Nephron progenitor cell (in vitro differentiated cells): ENCODE data around the gene TDRD5.

ENCODE experiments used
- DNase-seq: peaks from one replicate; pipeline ENCODE4 v3.0.0; 2021
- H3K27ac Mint-ChIP-seq: 2 replicates; pipeline ENCODE4 v1.8.0; 2021; ENCODE audit warnings: mild to moderate bottlenecking, moderate library complexity, mixed read lengths
- H3K27me3 Mint-ChIP-seq: 2 replicates; pipeline ENCODE4 v1.8.0; 2021; ENCODE audit warnings: mild to moderate bottlenecking, low read depth, mixed read lengths; ENCODE audit not compliant: poor library complexity
- H3K36me3 Mint-ChIP-seq: 2 replicates; pipeline ENCODE4 v1.8.0; 2021; ENCODE audit warnings: low read depth, mixed read lengths
- H3K4me1 Mint-ChIP-seq: 2 replicates; pipeline ENCODE4 v1.8.0; 2021; ENCODE audit warnings: mixed read lengths
- H3K4me3 Mint-ChIP-seq: 2 replicates; pipeline ENCODE4 v1.8.0; 2021; ENCODE audit warnings: mild to moderate bottlenecking, moderate library complexity, mixed read lengths
- H3K9me3 Mint-ChIP-seq: 2 replicates; pipeline ENCODE4 v1.8.0; 2021; ENCODE audit warnings: mild to moderate bottlenecking, moderate library complexity, mixed read lengths
- TF ChIP-seq, protein P1 (sequence below): fragments of 200-600 bp; sonication (generic); IDR thresholded peaks from 2 replicates; pipeline ENCODE4 v1.5.0; 2021; ENCODE audit warnings: antibody characterized with exemption

The TDRD5 gene

GRCh38 chr1:179714159-179714558 lies 122.5 kb downstream of the TDRD5 start:
- peaks cover 47% of the 10 kb centered on the region for H3K36me3 Mint-ChIP-seq
- H3K4me3 Mint-ChIP-seq, result no peak overlapping the region
- TF ChIP-seq, protein P1, sequence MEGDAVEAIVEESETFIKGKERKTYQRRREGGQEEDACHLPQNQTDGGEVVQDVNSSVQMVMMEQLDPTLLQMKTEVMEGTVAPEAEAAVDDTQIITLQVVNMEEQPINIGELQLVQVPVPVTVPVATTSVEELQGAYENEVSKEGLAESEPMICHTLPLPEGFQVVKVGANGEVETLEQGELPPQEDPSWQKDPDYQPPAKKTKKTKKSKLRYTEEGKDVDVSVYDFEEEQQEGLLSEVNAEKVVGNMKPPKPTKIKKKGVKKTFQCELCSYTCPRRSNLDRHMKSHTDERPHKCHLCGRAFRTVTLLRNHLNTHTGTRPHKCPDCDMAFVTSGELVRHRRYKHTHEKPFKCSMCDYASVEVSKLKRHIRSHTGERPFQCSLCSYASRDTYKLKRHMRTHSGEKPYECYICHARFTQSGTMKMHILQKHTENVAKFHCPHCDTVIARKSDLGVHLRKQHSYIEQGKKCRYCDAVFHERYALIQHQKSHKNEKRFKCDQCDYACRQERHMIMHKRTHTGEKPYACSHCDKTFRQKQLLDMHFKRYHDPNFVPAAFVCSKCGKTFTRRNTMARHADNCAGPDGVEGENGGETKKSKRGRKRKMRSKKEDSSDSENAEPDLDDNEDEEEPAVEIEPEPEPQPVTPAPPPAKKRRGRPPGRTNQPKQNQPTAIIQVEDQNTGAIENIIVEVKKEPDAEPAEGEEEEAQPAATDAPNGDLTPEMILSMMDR, result no peak
- no peaks in the 10 kb centered on the region for H3K27me3 Mint-ChIP-seq
- DNase-seq, result no peak
- H3K4me1 Mint-ChIP-seq, result peaks cover 9% of the 10 kb centered on the region
- H3K27ac Mint-ChIP-seq, result no peak overlapping the region
- H3K9me3 Mint-ChIP-seq, result peaks cover 70% of the 10 kb centered on the region

DNA sequence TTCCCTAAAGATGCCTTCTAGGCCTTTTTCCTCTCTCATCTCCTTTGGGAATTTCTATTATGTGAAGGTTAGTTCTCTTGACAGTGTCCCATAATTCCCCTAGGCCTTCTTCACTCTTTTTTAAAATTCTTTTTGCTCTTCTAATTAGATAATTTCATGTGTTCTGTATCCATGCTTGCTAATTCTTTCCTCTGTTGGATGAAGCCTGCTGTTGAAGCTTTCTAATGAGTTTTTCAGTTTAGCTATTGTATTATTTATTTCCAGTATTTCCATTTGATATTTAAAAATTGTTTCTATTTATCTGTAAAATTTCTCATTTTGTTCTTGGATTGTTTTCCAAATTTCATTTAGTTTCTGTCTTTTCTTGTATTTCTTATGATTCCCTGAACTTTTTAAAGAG lies 123.0 kb downstream of the TDRD5 start:
- TF ChIP-seq, protein P1, result no peak
- Mint-ChIP-seq H3K27ac (no peak overlapping the region), H3K9me3 (peaks cover 75% of the 10 kb centered on the region), H3K4me3 (no peak overlapping the region), H3K36me3 (peaks cover 47% of the 10 kb centered on the region), H3K27me3 (no peaks in the 10 kb centered on the region), H3K4me1 (peaks cover 4% of the 10 kb centered on the region)
- DNase-seq, result no peak

DNA sequence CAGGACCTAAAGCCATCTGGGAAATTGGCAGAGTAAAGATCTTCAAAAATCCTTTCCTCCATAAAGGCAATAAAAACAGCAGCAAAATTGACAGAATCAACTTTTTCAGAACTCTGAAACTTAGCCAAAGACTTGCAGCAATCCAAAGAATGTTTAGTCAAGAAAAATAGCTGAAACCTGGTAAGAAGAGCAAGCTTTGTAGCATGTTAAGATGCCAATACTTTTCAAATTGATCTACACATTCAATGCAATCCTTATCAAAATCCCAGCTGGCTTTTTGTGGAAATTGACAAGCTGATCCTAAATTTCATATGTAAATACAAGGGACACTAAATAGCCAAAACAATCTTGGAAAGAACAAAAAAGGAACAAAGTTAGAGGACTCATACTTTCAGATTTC lies 127.6 kb downstream of the TDRD5 start:
- Mint-ChIP-seq H3K27ac (no peak overlapping the region), H3K4me3 (no peak overlapping the region), H3K9me3 (peaks cover 81% of the 10 kb centered on the region), H3K4me1 (no peaks in the 10 kb centered on the region), H3K27me3 (peaks cover 3% of the 10 kb centered on the region), H3K36me3 (peaks cover 38% of the 10 kb centered on the region)
- TF ChIP-seq, protein P1, result no peak
- DNase-seq, result no peak

DNA sequence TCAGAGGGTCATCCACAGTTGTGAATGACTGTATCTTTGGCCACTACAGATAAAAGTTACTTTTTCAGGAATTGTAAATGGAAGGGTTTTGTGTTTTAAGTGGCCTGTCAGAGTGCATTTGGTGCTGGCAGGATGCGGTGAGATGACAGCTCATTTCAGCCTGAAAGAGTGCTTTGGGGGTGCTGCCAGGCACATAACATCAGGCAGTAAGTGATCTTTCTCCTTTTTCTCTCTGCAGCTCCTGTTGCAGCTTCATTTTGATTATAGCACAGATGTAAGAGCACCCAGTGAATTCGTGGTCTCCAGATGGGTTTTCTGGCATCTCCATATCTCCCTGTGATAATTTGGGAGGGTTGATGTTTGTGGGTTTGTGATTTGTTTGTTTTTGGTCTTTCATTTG lies 136.6 kb downstream of the TDRD5 start:
- TF ChIP-seq, protein P1, result no peak
- Mint-ChIP-seq H3K4me1 (peaks cover 5% of the 10 kb centered on the region), H3K27me3 (peaks cover 8% of the 10 kb centered on the region), H3K27ac (no peak overlapping the region), H3K4me3 (no peak overlapping the region), H3K36me3 (no peaks in the 10 kb centered on the region), H3K9me3 (no peaks in the 10 kb centered on the region)
- DNase-seq, result no peak

- DNase-seq, result no peak
- H3K4me3 Mint-ChIP-seq, result no peak overlapping the region
- no peaks in the 10 kb centered on the region for H3K36me3 Mint-ChIP-seq
- no peak overlapping the region for H3K27ac Mint-ChIP-seq
- peaks cover 13% of the 10 kb centered on the region for H3K27me3 Mint-ChIP-seq
- no peaks in the 10 kb centered on the region for H3K9me3 Mint-ChIP-seq
- TF ChIP-seq, protein P1, result no peak
- peaks cover 10% of the 10 kb centered on the region for H3K4me1 Mint-ChIP-seq
Measured at GRCh38 chr1:179729881-179730280, 138.2 kb downstream of the TDRD5 start.

DNA sequence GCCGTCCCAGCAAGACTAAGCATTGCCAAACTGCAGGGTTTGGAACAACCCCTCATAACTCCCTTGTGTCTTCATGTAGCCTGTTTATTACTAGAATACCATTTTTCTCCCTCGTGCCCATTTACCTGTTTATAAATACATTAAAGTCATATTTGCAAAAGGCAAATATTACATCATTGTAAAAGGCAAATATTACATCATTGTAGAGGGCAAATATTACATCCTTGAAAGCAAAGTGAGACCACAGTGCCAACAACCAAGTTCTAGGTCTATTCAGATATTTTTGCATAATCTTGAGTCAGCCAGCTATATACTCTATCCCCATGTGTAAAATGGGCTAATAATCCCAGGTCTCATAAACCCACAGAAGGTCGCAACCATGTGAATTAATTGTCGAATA lies 140.0 kb downstream of the TDRD5 start:
- TF ChIP-seq, protein P1, result no peak
- no peaks in the 10 kb centered on the region for H3K36me3 Mint-ChIP-seq
- DNase-seq, result no peak
- H3K27me3 Mint-ChIP-seq, result peaks cover 20% of the 10 kb centered on the region
- H3K27ac Mint-ChIP-seq, result no peak overlapping the region
- H3K4me1 Mint-ChIP-seq, result peaks cover 10% of the 10 kb centered on the region
- H3K4me3 Mint-ChIP-seq, result no peak overlapping the region
- no peaks in the 10 kb centered on the region for H3K9me3 Mint-ChIP-seq
